Measurements from ENCODE around the gene LMCD1.
A peak's percentile ranks its signal among the peaks of the same experiment; 100 is the strongest.

LMCD1 gene

DNA sequence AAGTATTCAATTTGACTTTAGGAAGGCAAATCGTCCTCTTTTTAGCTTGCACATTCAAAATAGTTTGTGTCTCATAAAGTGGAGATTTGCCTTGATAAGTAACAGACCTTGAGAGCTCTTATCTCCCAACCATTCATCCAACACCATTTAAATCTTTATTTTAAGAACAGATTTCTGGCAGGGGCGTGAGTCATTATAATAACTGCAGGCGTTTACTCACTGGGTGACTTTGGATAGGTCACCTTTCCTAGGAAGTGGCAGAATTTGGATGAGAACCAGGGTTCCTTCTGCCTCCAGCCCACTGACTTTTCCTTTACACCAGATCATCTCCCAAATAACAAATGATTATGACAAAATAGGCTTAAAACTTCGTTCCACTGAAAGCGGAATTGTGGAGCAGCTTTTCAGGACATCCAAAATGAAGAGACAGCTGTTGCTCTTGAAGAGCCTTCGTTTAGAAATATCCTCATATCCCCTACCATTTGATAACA lies 5.0 kb downstream of the LMCD1 start:
- no peak for DNase-seq (ENCODE audit: low spot score)

DNA sequence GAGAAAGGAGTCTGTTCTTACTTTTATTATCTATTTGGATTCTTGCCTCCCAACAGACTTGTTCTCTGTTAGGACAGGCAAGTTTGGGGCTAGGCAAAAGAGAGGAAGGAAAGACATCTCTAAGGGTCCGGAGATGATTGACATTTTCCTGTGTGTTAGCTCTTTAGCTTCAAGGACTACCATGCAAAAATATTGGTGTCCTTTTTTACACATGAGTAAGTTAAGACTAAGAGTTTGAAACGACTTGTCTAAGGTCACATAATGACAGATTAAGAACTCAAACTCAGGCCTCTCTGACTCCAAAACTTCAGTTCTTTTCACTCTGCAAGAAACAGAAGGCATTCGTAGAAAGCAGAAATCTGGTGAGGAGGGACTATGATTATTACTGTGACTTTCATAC lies 5.9 kb downstream of the LMCD1 start:
- no peak for DNase-seq (ENCODE audit: low spot score)

DNA sequence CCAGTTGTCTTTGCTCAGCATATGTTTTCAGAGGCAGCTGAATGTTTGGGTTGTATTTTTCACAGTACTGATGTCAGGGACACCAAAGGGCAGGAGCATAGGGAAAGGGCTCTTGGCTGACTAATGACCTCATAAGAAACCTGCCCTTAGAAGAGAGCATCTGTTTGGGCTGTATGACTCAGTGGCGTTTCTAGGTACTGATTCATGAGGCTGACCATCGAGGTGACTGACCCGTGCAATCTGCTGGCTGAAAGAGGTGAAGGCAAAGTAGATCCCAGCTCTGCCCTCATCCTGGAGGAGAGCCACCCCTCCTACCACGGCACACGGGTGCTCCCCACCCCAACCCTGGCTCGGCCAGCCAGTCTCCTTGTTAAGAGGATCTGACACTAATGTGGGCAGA lies 8.3 kb downstream of the LMCD1 start:
- no peak for DNase-seq (ENCODE audit: low spot score)

DNA sequence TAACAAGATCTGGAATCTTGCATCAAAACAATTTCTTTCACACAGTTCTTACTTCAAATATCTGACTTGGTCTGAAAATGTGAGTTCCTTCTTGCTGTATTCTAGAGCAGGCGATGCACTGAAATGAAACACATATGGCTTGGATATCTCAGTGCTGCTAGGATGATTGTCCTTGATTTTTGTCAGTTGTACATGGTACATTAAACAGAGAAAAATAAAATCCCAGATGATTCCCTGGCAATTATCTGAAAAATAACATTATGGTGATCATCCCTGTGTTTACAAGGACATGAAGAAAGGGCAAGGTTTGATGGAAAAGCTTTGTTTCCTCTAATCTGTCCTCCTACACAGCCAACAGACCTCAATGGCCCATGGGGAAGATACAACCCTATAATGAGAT lies 10.6 kb downstream of the LMCD1 start:
- DNase-seq (ENCODE audit: low spot score) = no peak

DNA sequence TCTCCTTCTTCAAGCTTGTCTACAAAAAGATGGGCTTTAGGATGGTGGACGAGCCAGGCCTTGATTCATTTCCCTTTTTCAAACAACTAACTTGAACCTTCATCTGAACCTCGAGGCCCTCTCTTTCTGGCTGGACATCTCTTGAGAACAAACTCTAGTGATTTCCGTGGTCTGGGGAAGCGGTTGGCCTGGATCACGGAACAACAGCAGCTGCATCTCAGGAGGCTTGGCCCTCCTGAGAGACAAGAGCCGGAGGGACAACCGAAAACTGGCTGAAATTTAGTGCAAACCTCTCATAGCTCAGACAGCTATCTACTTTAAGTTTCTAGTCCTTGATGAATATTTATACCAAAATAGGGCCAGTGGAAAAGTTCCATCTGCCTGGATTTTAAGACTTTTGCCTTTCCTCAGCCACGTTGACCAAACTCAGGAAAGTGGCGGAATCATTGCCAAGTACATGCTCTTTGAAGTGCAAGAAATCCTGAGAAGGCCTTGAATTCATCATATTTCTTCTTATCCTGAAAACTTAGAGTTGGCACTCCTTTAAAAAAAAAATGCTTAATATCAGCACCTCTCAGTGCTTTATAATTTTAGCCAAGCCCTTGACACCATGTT lies 14.5 kb downstream of the LMCD1 start:
- DNase-seq (ENCODE audit: low spot score) = no peak

DNA sequence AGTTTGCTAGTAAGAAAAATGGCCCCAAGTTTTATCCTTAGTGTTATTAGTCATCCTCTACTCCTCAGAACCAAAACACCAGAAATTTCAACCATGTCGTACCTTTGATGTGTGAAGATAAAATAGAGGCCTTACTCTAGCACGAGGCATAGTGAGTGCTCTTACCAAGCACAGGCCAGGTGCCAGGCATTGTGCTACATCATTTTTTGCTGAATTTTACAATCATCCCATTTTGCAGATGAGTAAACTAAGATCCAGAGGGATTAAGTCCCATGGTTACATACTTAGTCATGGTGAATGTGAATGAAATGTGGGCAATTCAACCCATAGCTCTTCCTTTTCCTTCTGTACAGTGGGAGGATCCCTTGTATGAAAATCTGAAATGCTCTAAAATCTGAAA lies 15.2 kb downstream of the LMCD1 start:
- DNase-seq (ENCODE audit: low spot score) = no peak

DNA sequence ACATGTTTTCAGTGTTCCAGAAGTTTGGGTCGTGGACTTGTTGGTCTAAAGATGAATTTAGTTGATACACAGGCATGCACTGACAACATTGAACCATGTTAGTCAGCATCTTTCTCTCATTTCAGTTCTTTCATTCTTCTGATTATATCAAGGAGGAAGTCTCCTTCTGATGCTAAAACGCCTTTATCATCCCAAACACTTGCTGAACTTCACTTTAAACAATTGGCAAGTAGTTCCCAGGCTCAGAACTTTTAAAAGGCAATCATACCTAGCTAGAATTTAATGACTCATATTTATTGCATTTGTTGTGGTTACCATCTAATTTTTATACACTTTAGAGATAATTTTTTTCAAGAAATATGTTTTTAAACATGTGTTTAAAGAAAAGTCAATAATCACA lies 15.9 kb downstream of the LMCD1 start:
- DNase-seq (ENCODE audit: low spot score) = no peak

DNA sequence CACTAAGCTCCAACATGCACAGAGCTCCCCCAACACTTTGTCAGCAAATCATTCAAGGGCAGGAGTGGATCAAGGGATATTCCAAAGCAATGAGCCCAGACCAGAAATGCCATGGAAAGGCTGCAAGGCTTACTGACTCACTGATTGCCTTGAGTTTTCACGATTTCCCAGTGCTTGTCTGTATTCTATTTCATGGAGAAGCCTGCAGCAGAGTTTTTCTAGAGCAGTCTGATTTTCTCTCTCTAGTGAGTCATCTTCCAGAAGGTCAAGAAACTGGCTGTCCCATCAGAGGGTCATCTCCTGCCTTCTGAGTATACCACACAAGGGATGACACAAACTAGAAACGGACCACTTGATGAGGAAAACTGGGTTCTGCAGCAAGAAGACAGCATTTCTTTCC lies 16.5 kb downstream of the LMCD1 start:
- no peak for DNase-seq (ENCODE audit: low spot score)

DNA sequence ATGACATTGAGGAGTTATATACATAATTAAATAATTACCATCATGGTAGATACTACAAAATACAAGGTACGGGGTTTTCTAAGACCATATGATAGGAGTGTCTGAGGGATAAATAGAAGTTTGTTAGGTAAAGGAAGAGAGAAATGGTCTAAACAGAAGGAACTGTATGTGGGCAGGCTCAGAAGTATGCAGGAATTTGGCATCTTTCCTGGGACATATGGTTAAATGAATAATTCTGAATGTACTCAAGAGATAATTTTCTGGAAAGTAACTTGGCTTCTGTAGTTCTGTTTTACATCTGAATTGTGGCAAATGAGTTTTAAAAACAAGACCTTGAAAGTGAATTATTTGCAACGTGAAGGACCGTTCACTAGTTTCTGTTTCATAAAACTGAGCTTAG lies 17.5 kb downstream of the LMCD1 start:
- no peak for DNase-seq (ENCODE audit: low spot score)

DNA sequence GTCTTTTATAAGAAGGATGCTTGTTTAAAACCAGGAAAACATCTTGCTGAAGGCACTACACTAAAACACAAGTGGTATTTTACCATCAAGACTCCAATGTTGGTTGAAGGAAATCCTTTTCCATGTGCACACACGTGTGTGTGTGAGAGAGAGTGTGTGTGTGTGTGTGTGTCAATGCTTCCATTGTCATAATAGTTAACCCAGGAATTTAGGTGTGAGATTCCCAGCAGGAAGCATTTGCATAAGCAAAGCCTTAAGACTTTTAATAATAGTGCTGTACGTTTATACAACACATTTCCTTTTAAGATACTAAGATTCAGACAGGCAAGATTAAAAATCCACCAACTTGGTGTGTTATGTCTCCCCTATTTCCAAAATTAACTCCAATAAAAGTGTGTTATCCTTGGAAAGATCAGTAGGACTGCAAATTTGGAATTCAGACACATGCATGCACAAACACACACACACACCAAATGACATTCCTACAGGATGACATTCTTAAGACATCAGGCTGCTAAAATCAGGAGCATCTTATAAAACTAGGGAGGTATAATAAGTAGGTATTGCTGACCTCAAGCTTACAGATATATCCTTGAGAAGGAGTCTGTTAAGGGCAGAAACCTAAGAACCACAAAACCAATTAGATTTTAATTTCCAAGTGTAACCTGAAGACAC lies 18.3 kb downstream of the LMCD1 start:
- DNase-seq (ENCODE audit: low spot score) = no peak

DNA sequence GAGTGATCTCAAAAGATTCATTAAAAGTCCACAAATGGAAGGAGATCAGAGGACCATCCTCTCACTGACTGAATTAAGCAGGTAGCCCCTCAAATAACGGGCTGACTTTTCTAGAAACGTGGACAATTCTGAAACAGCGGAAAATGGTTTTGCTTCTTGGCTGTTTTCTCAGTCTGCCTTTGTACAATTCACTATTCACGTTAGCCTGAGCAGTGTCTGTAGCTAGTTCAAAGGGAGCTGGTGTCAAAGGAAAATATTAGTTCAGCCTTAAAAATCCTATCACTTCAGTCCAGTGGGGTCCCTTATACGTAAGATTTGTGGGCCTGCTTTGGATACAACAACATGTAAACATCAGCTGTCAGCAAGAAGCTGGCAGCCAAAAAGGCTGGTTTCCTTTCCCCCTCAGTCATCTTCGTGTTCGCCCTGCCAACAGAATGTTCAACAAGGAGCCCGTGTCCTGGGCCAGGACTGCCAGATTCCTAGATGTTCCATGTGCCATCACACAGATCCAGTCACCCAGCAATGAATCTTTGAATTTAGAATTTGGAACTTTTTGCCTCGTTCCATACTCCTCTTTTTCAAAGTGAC lies 19.3 kb downstream of the LMCD1 start:
- DNase-seq (ENCODE audit: low spot score) = no peak

DNA sequence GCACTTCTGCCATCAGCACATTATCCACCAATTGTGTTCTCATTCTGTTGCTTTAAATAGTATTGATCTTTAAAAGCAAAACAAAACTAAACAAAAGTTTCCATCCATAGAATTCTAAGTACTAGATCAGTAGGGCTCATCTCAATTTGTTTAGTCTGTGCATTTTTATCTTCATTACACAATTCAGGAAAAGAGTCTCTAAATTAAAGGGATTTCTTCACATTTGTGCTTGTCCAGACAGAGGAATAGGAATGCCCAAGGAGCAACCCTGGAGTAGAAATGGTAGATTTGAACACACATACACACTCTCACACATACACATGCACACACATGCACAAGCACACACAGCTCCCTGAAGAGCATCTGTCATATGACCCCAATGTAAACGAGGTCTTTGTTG lies 21.4 kb downstream of the LMCD1 start:
- DNase-seq (ENCODE audit: low spot score) = no peak

DNA sequence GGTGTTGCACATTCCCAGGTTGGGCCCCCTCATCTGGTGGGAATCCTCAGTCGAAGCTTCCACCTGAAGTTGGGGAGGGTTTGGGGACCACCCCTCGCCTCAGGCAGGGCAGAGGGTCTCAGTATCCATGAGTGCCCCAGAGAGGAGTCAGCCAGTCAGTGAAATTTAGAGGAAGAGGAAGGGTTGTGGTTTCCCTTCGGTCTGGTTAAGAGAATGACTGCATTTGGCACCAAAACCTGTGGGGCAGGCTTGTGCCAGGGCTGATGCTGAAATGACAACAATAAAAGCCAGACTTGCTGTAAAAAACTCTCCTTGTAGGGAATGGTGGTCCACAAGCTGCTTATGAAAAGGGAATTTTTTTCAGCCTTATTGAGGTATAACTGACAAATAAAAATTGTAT lies 22.6 kb downstream of the LMCD1 start:
- no peak for DNase-seq (ENCODE audit: low spot score)

DNA sequence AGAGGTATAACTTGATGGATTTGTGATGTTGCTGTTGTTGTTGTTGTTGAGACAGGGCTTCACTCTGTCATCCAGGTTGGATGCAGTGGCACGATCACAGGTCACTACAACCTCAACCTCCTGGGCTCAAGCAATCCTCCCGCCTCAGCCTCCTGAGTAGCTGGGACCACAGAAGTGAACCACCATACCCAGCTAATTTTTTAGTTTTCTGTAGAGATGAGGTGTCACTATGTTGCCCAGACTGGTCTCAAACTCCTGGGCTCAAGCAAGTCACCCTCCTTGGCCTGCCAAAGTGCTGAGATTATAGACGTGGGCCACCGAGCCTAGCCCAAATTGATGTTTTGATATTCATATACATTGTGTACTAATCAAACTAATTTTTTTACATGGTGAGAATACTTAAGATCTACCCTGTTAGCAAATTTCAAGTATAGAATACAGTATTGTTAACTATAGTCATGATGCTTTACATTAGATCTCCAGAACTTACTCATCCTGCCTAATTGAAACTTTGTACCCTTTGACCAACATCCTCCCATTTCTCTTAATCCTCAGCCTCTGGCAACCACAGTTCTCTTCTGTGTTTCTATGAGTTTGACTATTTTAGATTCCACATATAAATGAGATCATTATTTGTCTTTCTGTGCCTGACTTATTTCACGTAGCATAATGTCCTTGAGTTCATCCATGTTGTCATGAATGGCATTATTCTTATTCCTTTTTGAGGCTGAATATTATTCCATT lies 23.2 kb downstream of the LMCD1 start:
- no peak for DNase-seq (ENCODE audit: low spot score)

DNA sequence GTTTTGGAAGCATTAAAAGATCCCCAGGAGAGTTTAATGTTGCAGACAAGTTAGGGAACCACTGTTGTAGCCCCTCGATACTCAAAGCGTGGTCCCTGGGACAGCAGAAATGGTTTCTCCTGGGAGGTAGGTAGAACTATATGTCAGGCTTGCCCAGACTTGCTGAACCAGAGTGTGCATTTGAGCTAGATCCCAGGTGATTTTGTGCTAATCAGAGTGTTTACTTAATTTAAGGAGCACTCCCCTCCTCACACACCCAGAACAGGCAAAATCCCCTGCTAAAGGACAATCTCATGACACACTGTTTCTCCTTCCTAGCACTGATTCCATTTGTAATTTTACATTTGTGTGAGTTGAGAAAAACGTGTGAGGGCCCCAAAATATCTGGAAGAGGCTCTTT lies 24.3 kb downstream of the LMCD1 start:
- DNase-seq (ENCODE audit: low spot score) = no peak

DNA sequence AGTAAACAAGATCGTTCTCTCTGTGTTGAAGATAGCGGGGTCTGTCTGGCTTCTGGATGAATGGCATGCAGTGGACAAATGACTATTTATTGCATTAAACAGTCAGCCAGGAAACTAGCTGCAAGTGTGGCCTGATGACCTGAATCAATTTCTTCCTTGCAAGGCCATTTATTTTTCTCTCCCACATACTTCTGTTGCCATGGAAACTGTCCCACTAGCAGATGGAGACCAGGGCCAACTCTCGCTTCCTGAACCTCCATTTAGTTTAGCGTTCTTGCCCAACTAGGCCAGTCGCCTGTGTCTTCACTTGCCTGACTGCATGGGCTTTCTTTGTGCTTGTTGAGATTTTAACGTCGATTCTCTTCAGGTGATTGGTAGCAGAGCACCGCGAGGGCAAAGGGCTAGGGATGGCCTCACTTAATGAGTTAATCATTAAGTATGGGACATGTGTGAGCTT lies 27.6 kb downstream of the LMCD1 start:
- DNase-seq (ENCODE audit: low spot score) = peak; percentile 53

DNA sequence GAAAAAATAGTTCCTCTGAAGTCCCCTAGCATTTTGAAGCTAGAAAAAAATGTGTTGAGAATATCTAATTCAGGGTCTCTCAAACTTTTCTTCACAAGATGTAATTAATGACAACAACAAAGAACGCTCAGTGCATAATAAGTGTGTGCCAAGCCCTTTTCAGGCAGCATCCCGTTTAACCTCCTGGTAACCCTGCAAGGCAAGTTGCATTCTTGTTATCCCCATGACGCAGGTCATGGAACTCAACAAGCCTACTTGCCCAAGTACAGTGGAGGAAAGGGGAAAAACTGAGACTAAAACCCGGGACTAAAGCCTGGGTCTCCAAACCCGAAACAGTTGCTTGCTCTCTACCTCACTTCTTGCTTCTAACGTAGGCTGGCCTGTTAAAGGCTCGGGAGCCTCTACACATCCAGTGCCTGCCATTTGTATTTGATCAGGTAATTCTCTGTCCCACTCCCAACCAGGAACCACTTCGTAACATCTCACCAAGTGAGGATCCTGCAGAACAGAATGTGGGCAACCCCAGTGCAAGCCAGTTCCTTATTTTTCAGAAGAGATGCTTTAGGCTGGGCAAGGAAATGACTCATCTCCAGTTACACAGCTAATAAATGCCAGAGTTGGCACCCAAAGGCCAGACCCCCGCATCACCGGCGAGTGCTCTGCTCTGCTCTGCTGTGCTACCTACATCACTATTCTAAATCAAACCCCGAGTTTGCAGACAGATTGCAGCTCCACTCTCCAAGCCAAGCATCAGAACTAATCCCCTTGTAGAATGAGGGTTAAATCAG lies 28.3 kb downstream of the LMCD1 start:
- DNase-seq (ENCODE audit: low spot score) = no peak

DNA sequence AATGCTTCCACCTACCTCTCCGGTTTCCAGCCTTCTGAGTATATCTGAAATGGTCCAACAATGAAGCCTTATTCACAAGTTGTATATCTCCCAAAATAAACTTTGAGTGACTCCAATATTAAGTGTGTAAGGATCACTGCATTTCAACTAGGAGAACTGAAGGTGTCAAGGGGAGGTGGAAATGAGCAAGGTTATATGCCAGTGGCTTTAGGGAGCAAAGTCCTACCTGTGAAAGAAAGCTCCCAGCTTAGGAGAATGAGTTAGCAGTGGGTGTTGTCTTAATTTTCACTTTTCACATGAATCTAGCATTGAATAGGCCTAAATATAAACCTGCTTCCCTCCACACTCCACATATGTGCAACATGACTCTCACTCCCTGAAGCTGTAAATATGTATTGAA lies 29.0 kb downstream of the LMCD1 start:
- no peak for DNase-seq (ENCODE audit: low spot score)

DNA sequence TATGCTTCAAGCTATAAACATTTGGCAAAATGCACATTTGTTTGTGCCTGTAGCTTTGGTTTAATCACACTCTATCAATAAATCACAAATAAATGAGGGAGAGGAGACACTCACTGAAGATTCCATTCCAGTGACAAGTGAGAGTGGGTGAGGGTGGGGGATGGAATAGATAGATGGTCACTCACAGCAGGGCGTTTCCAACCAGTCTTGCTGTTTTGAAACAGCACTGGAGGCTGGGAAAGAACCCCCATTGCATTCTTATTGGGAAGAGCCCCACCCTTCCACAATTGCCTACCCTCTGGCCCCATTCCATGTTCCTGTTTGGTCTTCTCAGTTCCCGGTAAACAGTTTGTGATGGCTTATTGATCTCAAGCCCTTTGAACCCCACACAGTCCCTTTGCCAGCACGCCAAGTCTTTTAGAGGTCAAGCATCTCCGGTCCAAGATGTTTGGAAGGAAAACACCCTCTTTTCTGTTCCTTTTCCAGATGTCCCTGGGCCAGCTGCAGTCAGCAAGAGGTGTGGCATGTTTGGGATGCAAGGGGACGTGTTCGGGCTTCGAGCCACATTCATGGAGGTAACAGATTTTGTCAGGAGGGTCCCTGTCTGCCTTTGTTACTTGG lies 30.7 kb downstream of the LMCD1 start:
- no peak for DNase-seq (ENCODE audit: low spot score)

DNA sequence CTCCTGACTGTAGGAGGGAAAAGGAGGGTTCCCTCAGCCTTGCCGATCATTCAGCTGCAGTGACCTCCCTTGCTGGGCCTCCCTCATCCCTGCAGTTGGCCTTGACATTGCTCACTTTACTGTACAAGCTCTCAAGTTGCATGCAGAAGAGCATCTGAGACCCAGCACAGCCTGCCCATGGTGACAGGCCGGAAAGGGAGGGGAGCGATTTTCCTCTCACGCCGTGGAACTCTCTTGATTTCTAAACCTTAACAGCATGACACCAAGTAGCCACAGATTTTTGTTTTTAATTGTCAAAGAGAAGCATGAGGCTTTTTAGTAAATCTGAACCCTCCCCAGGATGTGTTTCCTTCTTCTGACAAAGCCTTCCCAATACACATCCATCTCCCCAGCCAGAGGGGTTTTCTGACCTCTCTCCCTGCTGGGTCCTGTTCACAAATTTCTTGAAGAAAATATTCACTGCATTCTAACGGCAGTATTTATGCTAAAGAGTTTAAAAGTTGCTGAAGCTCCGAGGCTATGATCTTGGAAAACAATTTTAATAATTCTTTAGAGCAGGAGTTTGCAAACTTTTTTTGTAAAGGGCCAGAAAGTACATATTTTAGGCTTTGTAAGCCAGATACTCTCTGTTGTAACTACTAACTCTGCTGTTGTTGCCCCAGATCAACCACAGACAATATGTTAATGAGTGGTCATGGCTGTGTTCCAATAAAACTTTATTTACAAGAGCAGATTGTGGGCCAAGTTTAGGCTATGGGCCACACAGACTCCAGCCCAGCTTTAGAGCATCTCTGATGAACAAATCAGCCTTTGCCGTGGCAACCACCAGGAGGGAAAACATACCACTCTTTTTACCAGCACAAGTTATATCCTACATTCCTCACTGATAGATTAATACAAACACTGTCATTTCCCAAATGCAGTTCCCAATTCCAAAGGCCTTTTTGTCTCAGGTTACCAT lies 34.8 kb downstream of the LMCD1 start:
- DNase-seq (ENCODE audit: low spot score) = no peak

Measured in HuH-7 (cell line).